ENCODE results near the gene GSTP1.
"Not testable (repeated sequence)": the region's sequence is repeated elsewhere in the genome, so short reads cannot be mapped to it uniquely, and the experiment has no call there.

Gene GSTP1

DNA sequence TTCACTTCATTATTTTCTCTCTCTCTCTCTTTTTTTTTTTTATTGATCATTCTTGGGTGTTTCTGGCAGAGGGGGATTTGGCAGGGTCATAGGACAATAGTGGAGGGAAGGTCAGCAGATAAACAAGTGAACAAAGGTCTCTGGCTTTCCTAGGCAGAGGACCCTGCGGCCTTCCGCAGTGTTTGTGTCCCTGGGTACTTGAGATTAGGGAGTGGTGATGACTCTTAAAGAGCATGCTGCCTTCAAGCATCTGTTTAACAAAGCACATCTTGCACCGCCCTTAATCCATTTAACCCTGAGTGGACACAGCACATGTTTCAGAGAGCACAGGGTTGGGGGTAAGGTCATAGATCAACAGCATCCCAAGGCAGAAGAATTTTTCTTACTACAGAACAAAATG lies 13.8 kb downstream of the GSTP1 start:
- not testable (repeated sequence) for DNase-seq (ENCODE audit: low spot score)

DNA sequence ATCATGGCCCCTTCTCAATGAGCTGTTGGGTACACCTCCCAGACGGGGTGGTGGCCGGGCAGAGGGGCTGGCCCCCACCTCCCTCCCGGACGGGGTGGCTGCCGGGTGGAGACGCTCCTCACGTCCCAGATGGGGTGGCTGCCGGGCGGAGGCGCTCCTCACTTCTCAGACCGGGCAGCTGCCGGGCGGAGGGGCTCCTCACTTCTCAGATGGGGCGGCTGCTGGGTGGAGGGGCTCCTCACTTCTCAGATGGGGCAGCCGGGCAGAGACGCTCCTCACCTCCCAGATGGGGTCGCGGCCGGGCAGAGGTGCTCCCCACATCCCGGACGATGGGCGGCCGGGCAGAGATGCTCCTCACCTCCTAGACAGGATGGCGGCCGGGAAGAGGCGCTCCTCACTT lies 14.4 kb downstream of the GSTP1 start:
- DNase-seq (ENCODE audit: low spot score) = not testable (repeated sequence)

DNA sequence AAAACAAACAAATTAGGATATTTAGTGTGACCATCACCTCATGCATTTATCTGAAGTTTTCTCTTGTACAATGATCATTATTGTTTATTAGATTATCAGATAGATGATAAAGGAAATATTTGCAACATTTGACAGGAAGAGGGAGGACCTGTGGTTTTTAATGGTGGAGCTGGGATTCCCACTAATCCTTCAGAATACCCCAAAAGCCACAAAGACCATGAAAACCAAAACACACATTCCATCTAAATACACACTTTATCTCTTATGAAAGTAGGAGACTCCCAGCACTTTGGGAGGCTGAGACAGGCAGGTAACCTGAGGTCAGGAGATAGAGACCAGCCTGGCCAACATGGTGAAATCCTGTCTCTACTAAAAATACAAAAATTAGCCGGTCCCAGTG lies 15.5 kb downstream of the GSTP1 start:
- DNase-seq (ENCODE audit: low spot score) = no peak

DNA sequence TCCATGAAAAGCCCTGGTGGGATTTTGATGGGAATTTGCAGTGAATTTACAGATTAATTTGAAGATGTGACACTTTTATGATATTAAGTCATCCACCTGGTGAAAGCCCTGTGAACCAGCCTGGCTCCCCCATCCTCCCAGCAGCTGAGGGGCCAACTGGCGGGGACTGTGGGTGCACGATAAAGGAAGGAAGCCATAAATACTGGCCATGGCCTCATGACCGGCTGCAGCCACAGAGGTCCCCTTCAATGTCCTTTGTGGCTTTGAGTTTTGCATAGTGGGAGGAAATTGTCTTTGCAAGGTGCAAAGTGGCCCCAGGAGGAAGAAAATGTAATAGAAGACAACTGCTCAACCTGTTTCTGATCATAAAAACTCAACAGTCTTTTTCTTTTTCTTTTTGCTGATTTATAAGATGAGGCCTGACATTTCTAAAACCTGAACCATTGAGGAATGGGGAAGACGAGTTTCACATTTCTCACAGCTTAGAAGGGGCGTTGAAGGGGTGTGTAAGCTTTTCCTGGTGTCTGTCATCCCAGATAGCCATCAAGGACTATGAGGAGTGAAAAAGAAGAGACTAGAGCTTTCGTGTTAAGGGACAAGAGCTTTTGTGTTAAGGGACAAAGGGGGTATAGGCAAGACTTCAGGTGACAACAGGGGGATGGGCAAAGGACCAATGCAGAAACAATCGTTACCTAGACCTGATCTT lies 16.9 kb downstream of the GSTP1 start:
- no peak for DNase-seq (ENCODE audit: low spot score)

DNA sequence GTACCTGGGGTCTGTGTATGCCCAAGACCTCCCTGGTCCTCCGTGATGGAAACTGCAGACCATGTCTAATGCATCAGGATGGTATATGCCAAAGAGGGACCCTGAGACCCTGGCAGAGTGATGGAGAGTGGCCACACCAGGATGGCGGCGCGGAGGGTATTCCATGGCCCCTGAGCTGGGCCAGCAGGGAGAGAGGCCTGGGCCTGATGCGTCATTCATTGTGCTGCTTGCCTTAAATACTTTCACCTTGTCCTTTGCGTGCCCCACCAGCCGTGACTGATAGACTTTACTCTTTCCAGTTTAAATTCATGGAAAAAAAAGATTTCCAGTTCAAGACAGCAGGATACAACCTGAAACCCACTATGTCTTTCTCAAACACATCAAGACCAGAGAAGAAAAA lies 17.5 kb downstream of the GSTP1 start:
- DNase-seq (ENCODE audit: low spot score) = no peak

DNA sequence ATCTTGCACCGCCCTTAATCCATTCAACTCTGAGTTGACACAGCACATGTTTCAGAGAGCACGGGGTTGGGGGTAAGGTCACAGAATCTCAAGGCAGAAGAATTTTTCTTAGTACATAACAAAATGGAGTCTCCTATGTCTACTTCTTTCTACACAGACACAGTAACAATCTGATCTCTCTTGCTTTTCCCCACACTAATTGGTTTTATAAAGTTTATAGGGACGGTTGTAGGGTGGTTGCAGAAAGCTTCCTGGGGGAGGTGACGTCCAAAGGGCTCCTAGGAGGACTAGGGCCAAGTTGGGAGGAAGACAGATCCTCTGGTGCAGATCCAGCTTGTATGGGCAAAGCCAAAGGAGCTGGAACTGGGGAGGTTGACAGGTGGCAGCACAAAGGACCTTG lies 20.5 kb downstream of the GSTP1 start:
- DNase-seq (ENCODE audit: low spot score) = not testable (repeated sequence)

DNA sequence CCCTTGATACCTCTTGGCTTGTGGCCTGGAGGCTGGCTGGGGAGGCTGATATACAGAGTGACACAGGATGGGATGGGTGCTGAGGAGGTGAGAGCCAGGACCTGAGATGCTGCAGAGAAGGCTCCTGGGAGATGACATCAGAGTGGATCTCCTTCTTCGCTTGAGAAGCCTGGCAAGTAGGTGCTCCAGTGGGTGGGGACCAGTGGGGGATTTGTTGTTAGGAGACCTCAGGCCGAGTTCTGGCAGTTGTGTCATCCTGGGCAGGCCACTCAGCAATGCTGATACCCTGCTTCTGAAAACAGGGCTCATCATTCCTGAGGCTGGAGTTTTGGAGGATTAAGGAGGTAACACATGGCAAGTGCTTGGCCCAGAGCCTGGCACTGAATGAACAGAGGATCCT lies 21.2 kb downstream of the GSTP1 start:
- peak; percentile 60 for DNase-seq (ENCODE audit: low spot score)

DNA sequence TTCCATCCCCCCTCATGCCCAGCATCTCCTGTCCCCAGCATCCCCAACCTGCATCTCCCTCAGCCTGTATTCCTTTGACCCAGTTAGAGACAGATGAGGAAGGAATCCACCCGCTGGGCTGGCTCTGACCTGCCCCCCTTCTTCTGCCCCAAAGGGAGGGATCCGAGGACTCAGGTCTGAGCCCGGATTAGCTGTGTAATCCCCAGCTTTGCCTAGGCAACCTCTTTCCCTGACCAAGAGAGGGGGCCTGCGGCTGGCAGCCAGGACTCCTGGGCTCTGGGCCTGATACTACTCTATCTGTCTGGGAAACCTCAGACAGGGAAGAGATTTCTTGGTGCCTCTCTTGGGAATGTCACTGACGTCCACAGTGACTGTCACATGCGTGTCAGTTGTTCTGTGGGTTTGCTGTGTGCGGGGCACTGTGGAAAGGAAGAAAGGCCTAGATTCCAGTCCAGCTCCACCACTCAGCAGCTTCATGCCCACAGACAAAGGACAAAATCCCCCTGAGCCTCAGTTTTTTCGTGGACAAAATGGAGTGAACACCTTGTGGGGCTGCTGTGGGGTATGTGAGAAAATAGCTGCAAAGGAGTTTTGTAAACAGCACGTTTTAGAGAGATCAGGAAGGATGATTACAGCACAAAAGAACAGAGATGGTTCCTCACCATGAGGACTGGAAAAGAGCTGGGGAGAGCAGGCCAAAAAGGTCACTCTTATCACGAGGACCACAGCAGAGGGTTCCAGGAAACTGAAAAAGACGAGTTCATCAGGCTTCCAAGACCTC lies 21.8 kb downstream of the GSTP1 start:
- DNase-seq (ENCODE audit: low spot score) = peak; percentile 84

DNA sequence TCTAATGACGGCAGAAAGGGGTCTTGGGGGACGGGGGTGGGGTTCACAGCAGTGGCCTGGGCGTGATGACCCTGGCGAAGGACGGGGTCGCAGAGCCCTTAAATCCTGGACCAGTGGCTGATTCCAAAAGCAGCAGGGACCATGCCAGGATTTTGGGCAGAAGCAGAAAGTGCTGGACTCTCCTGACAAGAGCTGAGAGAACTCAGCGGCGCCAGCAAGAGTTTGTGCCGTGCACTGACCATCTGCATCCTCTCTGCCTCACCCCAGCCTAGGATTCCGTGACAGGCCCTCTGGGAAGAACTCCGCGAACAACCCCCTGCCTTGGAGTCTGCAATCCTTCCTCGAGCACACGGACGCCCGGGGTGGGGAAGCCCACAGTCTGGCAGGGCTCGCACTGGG lies 22.5 kb downstream of the GSTP1 start:
- DNase-seq (ENCODE audit: low spot score) = no peak

DNA sequence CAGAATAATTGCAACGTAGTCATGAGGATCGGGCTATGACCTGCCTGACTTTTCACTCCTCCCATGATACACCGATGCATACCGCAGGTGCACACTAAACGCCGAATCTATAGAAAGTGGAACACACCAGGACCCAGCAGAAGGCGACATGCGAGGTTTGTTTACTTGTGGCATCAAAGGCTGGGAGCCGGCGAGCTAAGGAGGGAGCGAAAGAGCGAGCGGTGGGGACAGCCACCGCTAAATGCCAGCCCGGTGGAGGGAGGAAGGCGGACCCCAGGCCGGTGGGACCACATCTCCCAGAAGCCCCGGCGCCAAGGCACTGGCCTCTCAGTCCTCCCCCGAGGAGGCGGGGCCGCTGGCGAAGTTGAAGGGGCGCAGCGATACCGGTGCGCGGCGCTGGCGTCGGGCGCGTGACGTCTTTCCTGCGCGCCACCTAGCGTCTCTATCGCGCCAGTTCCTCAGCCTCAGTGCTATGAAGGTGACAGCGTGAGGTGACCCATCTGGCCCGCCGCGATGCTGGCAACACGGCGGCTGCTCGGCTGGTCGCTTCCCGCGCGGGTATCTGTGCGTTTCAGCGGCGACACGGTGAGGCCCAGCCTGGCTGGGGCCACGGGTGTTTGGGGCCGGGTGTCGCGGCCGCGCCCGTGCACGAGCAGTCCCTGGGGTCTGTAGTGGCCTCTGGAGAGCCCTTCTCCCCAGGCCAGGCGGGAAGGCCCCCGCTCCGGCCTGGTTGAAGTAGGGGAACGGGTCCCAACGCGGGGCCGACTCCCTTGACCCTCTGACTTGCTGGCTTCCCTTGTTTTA lies 23.1 kb downstream of the GSTP1 start, which contains the start of gene NDUFV1:
TSS of gene NDUFV1 (plus strand) at position 445 of the 804 bp plus-strand sequence. CDS start at position 514, 69 bp downstream.
- peak; percentile 95 for DNase-seq (ENCODE audit: low spot score)

DNA sequence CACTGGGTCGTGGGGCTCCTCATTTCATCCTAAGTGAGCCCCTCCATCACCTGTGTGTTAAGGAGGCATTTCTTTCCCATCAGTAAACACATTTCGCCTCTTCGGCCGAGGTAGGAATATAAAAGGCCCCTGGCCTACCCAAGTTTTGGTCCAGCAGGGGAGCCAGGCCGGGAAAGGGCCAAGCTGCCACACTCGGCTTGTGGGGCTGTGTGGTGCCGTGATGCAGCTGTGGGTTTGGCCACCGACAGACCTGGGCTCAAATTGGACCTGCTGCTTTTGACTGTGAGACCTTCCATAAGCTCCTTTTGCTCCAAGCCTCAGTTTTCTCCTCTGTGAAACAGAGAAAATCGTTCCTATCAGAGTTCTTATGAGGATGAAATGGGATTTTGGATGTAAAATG lies 23.9 kb downstream of the GSTP1 start:
- no peak for DNase-seq (ENCODE audit: low spot score)

DNA sequence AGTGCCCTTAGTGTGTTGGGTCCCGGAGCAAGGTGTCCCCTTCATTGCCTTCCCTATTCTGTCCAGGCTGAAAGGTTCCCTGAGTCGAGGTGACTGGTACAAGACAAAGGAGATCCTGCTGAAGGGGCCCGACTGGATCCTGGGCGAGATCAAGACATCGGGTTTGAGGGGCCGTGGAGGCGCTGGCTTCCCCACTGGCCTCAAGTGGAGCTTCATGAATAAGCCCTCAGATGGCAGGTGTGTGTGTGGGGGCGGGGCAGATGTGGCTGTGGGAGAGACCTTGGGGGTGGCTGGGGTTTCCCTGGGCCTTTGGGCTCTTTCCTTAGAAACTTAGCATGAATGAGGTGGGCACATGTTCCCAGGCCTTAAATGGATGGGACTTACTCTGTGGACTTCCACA lies 24.9 kb downstream of the GSTP1 start:
- DNase-seq (ENCODE audit: low spot score) = no peak

DNA sequence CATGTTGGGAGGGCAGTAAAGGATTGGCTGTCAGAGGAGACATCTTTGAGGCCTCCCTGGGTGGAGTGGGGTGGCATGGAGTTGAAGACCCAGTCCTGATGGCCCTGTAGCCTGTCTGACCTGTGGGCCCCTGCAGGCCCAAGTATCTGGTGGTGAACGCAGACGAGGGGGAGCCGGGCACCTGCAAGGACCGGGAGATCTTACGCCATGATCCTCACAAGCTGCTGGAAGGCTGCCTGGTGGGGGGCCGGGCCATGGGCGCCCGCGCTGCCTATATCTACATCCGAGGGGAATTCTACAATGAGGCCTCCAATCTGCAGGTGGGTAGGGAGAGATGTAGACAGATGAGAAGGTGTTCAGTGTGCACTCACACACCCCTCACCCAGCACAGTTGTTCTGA lies 25.7 kb downstream of the GSTP1 start:
- DNase-seq (ENCODE audit: low spot score) = no peak

DNA sequence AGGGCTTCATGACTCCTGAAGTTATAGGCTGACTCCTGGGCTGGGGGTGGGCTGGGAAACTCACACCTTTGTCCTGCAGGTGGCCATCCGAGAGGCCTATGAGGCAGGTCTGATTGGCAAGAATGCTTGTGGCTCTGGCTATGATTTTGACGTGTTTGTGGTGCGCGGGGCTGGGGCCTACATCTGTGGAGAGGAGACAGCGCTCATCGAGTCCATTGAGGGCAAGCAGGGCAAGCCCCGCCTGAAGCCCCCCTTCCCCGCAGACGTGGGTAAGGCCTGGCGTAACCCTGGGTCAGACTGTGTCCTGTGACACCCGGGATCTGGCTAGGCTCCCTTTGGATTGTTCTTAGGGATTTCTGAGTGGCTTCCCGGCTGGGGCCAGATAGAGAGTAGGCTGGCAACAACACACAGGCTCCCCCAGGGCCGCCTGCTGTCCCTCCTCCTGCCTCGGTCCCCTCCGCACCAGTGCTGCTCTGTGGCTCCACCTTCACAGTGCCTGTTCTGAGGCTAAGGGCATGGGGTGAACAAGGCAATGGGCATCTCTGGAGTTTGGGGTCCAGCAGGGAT lies 26.8 kb downstream of the GSTP1 start:
- no peak for DNase-seq (ENCODE audit: low spot score)

DNA sequence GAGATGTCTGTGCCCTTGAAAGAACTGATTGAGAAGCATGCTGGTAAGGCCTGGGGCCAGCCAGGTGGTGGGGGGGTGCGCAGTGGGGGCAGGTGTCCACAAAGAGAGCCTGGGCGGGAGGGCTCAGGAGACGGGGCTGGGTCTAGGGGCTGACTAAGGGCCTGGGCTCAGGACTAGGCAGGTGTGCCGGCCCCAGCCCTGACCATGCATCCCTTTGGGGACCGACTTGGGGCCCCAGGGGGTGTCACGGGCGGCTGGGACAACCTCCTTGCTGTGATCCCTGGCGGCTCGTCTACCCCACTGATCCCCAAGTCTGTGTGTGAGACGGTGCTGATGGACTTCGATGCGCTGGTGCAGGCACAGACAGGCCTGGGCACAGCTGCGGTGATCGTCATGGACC lies 27.6 kb downstream of the GSTP1 start:
- no peak for DNase-seq (ENCODE audit: low spot score)

DNA sequence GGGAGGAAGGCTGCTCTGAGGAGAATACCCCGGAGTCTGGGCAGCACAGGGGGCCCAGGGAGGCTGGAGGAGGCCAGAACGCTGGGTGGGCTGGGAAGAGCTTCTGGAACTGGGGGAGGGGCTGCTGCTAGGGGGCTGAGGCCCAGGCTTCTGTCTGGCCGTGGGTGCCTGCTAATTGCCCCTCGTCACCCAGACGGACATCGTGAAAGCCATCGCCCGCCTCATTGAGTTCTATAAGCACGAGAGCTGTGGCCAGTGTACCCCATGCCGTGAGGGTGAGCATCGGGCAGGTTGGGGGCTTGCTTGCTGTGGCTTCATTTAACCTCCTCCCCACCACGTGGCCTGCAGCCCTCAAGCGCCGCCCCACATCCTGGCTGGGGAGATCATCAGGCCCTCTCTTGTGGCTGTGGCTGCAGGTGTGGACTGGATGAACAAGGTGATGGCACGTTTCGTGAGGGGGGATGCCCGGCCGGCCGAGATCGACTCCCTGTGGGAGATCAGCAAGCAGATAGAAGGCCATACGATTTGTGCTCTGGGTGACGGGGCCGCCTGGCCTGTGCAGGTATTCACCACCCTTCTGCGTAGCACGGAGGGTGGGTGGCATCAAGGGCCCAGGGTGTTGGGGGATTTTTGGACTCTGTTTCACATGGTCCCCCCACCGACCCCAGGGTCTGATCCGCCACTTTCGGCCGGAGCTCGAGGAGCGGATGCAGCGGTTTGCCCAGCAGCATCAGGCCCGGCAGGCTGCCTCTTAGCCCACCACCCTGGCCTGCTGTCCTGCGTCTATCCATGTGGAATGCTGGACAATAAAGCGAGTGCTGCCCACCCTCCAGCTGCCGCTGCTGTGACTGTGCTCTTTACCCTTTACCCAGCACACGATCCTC lies 28.3 kb downstream of the GSTP1 start:
- DNase-seq (ENCODE audit: low spot score) = no peak

DNA sequence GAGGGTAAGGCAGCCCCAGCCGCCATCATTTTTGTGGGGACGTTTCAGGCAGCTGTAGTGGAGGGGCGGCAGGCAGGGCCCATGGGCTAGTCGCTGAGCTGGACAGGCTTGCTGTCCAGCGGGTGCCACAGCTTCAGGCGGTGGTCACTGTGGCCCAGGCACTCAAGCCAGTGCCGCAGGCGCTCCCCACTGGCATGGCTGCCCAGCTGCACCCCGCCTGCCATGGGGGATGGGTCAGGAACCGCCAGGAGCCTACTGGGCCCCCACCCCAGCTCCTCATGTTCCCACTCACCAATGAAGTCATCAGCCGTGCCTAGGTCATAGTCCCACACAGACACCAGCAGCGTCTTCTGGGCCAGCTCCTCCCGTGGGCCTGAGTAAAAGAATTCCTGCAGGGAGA lies 29.1 kb downstream of the GSTP1 start:
- DNase-seq (ENCODE audit: low spot score) = no peak

DNA sequence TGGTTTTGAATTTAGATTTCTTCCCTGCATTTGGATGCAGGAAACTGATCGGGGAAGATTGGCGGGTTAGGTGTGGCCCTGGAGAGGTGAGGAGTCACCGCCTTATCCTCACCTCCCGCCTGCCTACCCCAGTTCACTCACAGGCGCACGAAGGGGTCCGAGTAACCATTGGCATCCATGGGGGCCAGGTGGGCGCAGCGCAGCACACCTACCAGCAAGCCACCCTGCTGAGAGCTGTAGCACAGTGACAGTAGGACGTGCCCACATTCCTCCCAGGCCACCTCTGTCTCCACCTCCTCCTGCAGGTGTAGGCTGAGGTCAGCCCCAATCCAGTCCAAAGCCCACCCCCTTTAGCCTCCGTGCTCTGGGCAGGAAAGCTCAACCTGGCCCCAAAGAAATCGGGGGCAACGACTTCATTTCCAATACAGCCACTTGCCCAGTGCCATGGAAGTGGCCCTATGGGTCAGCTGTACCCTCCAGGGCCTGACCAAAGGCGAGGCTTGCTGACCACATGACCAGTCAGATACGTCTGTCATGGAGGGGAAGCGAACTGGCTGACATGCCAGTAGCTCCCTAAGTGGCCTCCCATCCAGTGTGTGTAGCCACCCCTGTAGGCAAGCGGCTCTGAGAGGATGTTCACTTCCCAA lies 29.8 kb downstream of the GSTP1 start:
- DNase-seq (ENCODE audit: low spot score) = no peak

DNA sequence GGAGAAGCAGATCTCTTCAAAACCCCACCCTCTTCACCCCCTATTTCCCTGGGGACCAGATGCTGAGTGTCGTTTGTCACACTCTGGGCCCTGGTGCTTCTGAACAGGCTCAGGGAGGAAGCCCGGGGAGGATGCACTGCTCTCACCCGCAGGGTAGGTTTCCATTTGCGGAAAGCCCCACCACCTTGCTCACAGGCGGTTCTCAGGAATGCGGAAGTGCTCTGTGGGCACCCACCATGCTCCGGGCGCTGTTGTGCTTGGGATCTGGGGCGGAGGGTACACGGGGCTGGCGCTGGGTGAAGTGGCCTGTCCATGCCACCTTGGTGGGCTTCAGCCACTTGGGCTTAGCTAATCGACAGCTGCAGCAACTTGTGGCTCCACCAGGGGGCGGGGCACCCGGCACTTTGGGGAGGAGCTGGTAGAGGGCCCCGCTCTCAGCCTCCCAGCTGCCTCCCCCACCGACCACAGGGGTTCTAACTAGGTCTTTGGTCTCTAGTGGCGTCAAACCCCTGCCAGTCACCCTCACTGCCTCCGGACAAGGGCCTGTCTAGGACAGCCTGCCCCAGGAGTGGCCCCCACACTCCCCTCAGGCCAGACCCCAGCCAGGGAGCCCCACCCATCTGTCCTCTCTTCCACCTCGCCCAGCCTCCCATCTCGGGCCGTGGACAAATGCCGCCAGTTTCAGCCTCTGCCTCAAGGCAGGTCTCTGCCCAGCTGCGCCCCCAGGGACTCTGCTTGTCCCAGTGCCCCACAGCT lies 30.5 kb downstream of the GSTP1 start:
- peak; percentile 78 for DNase-seq (ENCODE audit: low spot score)
